Osteocyte (in vitro differentiated cells): ENCODE measurements around the gene ZNF792. TPM values are rescaled to one million over a fixed set of nuclear protein-coding genes. Genes with fewer than 3 reads are reported as not detected.
A peak's percentile ranks its signal among the peaks of the same experiment; 100 is the strongest.
"Not testable (repeated sequence)": the region's sequence is repeated elsewhere in the genome, so short reads cannot be mapped to it uniquely, and the experiment has no call there.

ENCODE experiments used
- DNase-seq: peaks from one replicate; pipeline ENCODE4 v3.0.0; 2021; ENCODE audit warnings: mixed read lengths; ENCODE audit not compliant: unreplicated experiment; ENCODE audit errors: extremely low spot score
- H3K27ac Mint-ChIP-seq: one replicate; pipeline ENCODE4 v1.8.0; 2021; ENCODE audit warnings: mild to moderate bottlenecking, mixed read lengths; ENCODE audit not compliant: unreplicated experiment
- H3K27me3 Mint-ChIP-seq: one replicate; pipeline ENCODE4 v1.8.0; 2021; ENCODE audit warnings: mixed read lengths; ENCODE audit not compliant: unreplicated experiment
- H3K36me3 Mint-ChIP-seq: one replicate; pipeline ENCODE4 v1.8.0; 2021; ENCODE audit warnings: mixed read lengths; ENCODE audit not compliant: unreplicated experiment
- H3K4me1 Mint-ChIP-seq: one replicate; pipeline ENCODE4 v1.8.0; 2021; ENCODE audit warnings: mixed read lengths; ENCODE audit not compliant: unreplicated experiment
- H3K4me3 Mint-ChIP-seq: one replicate; pipeline ENCODE4 v1.8.0; 2021; ENCODE audit warnings: mild to moderate bottlenecking, moderate library complexity, mixed read lengths; ENCODE audit not compliant: unreplicated experiment
- H3K9me3 Mint-ChIP-seq: one replicate; pipeline ENCODE4 v1.8.0; 2021; ENCODE audit warnings: mixed read lengths; ENCODE audit not compliant: unreplicated experiment
- CTCF ChIP-seq: fragments of 200-600 bp; sonication (generic); IDR thresholded peaks from 2 replicates; pipeline ENCODE4 v1.5.0; 2021; ENCODE audit warnings: antibody characterized with exemption, mild to moderate bottlenecking, moderate library complexity
- total RNA-seq: library from RNA; stranded (reverse); gene quantifications from 2 replicates; pipeline ENCODE4 v1.2.1, GENCODE V29; 2021

ZNF792 gene
- total RNA-seq, 1 donor from 2014 or later: 3.0 TPM

DNA sequence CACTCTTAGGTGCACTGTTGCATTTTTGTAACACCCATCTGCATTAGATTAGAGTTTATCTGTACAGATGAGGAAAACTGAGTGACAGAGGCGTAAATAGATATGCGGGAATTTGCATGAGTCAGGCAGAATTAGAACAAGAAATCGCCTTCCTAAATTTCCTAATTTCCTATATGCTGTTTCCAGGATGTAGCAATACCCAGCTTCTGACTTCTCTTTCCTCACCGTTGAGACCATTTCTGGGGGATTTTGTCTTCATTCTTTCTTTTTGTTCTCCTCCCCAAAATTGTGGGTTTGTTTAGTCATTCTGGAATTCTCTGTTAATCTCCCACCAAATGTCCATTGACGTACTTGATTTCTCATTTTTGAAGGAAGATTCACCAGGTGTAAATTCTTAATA, 10.6 kb upstream of the ZNF792 start:
- peaks cover 16% of the 10 kb centered on the region for H3K27me3 Mint-ChIP-seq
- DNase-seq: no peak
- H3K9me3 Mint-ChIP-seq: no peaks in the 10 kb centered on the region
- H3K27ac Mint-ChIP-seq: no peak overlapping the region
- no peak overlapping the region for H3K4me3 Mint-ChIP-seq
- no peak for TF ChIP-seq CTCF
- peaks cover 2% of the 10 kb centered on the region for H3K4me1 Mint-ChIP-seq
- H3K36me3 Mint-ChIP-seq: no peaks in the 10 kb centered on the region

DNA sequence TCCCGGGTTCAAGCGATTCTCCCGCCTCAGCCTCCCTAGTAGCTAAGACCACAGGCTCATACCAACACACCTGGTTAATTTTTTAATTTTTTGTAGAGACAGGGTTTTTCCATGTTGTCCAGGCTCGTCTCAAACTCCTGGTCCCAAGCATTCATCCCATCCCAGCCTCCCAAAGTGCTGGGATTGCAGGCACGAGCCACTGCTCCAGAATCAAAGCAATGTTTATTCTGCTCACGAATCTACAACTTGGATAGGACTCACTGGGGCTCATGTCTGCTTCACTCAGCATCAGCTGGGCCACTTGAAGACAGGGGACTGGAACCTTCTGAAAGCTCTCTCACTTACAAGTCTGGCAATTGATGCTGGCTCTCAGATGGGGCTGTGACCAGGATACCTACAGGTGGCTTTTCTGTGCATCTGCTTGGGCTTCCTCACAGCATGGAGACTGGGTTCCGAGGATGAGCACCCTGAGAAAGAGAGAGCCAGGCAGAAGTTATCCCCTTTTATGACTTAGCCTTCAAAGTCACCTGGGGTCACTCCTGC, 8.2 kb upstream of the ZNF792 start:
- DNase-seq: peak; percentile 46
- no peak for TF ChIP-seq CTCF
- Mint-ChIP-seq H3K36me3 (no peaks in the 10 kb centered on the region), H3K4me3 (no peak overlapping the region), H3K27ac (no peak overlapping the region), H3K27me3 (peaks cover 11% of the 10 kb centered on the region), H3K9me3 (no peaks in the 10 kb centered on the region), H3K4me1 (peaks cover 2% of the 10 kb centered on the region)

DNA sequence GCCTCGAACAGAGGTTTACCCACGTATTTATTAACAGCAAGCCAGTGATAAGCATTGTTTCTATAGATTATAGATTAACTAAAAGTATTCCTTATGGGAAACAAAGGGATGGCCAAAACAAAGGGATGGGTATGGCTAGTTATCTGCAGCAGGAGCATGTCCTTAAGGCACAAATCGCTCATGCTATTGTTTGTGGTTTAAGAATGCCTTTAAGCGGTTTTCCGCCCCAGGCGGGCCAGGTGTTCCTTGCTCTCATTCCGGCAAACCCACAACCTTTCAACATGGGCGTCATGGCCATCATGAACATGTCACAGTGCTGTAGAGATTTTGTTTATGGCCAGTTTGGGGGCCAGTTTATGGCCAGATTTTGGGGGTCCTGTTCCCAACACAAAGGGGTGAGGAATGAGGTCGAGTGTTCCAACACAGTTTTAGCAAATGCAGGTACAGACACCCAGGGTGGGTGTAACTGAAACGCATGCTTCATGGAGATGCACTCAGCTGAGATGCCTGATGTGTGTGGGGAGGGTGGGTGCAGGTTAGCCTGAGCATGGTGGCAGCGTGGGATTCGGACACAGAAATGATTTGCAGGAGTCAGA, 6.3 kb upstream of the ZNF792 start:
- peak; percentile 70 for DNase-seq
- not testable (repeated sequence) for H3K27ac Mint-ChIP-seq, H3K36me3 Mint-ChIP-seq, H3K9me3 Mint-ChIP-seq, H3K4me1 Mint-ChIP-seq, H3K4me3 Mint-ChIP-seq
- peaks cover 11% of the 10 kb centered on the region for H3K27me3 Mint-ChIP-seq

DNA sequence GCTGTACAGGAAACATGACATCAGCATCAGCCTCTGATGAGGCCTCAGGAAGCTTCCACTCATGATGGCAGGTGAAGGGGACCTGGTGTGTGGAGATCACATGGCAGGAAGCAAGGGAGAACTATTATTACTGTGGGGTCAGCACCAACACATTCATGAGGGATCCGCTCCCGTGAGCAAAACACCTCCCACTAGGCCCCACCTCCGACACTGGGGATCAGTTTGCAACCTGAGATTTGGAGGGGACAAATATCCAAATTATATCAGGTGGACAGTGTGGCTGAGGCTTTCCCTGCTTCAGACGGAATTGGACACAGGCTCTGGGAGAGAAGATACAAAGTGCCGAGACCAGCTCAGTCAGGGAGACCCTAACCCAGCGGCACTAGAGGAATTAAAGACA, 5.7 kb upstream of the ZNF792 start:
- Mint-ChIP-seq H3K27ac (no peak overlapping the region), H3K4me3 (no peak overlapping the region), H3K27me3 (peaks cover 7% of the 10 kb centered on the region), H3K9me3 (no peaks in the 10 kb centered on the region), H3K36me3 (peaks cover 1% of the 10 kb centered on the region), H3K4me1 (peaks cover 2% of the 10 kb centered on the region)
- TF ChIP-seq CTCF: no peak
- peak; percentile 42 for DNase-seq

DNA sequence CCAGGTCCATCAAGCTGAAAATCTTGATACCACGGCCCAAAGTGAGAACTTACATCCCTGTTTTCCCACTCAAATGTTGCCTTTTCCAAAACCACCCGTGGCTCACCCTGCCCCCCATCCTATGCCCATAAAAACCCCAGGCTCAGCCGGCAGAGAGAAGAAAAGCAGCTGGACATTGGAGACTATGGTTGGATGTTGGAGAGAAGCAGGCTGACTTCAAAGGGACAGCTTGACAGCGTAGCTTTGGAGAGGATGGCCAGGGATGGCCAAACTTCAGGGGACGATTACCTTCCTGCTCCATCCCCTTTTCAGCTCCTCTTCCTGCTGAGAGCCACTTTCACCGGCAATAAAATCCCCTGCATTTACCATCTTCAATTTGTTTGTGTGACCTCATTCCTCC, 3.5 kb upstream of the ZNF792 start:
- DNase-seq: no peak
- H3K27me3 Mint-ChIP-seq: peaks cover 2% of the 10 kb centered on the region
- no peak overlapping the region for H3K4me3 Mint-ChIP-seq
- H3K4me1 Mint-ChIP-seq: peaks cover 10% of the 10 kb centered on the region
- no peak for TF ChIP-seq CTCF
- H3K27ac Mint-ChIP-seq: no peak overlapping the region
- H3K9me3 Mint-ChIP-seq: no peaks in the 10 kb centered on the region
- peaks cover 1% of the 10 kb centered on the region for H3K36me3 Mint-ChIP-seq

DNA sequence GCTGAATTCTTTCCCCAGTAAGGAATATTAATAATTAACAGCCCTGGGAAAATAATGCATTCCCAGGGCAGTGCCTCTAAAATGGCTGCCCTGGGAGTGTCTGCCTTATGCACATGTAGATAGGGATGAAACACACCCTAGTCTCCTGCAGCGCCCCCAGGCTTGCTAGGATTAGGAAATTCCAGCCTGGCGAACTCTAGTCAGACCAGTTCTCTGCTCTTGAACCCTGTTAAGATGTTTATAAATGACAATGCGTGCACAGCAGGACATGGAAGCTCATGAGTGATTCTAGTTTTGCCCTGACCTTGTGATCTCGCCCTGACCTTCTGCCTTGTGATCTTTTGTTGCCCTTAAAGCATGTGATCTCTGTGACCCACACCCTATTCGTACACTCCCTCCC, 1.5 kb upstream of the ZNF792 start:
- not testable (repeated sequence) for H3K36me3 Mint-ChIP-seq, H3K4me3 Mint-ChIP-seq, DNase-seq, H3K27me3 Mint-ChIP-seq, H3K9me3 Mint-ChIP-seq, H3K27ac Mint-ChIP-seq
- peaks cover 20% of the 10 kb centered on the region for H3K4me1 Mint-ChIP-seq
